HG03571 (cell line): Measurements from ENCODE around the gene CRIM1.
A peak's percentile ranks its signal among the peaks of the same experiment; 100 is the strongest.
"Not testable (repeated sequence)": the region's sequence is repeated elsewhere in the genome, so short reads cannot be mapped to it uniquely, and the experiment has no call there.

Experiments used
- ATAC-seq: cut with Tn5 transposase; IDR thresholded peaks from one replicate; pipeline ENCODE4 v1.9.1; 2021; ENCODE audit not compliant: unreplicated experiment

The CRIM1 gene

GRCh38 chr2:36352701-36353100 is 2.9 kb upstream of the CRIM1 start:
- ATAC-seq, result no peak

GRCh38 chr2:36354811-36355150 is 797 bp upstream of the CRIM1 start:
- no peak for ATAC-seq

GRCh38 chr2:36355890-36356297 is 316 bp downstream of the CRIM1 start:
- peak; percentile 25 for ATAC-seq

- peak; percentile 0 for ATAC-seq
Observed at GRCh38 chr2:36356298-36356989, 866 bp downstream of the CRIM1 start.

GRCh38 chr2:36356990-36357846 is 1.6 kb downstream of the CRIM1 start:
- ATAC-seq, result peak; percentile 20

GRCh38 chr2:36357847-36358659 is 2.5 kb downstream of the CRIM1 start:
- ATAC-seq, result no peak

GRCh38 chr2:36359067-36359466 is 3.5 kb downstream of the CRIM1 start:
- ATAC-seq, result no peak

- ATAC-seq, result no peak
Observed at GRCh38 chr2:36360063-36360462, 4.5 kb downstream of the CRIM1 start.

- no peak for ATAC-seq
Observed at GRCh38 chr2:36360834-36361233, 5.3 kb downstream of the CRIM1 start.

- ATAC-seq, result no peak
Observed at GRCh38 chr2:36361396-36361795, 5.8 kb downstream of the CRIM1 start.

GRCh38 chr2:36362291-36362690 is 6.7 kb downstream of the CRIM1 start:
- no peak for ATAC-seq

- ATAC-seq, result not testable (repeated sequence)
Observed at GRCh38 chr2:36363085-36363484, 7.5 kb downstream of the CRIM1 start.

GRCh38 chr2:36366491-36367120 is 11.0 kb downstream of the CRIM1 start:
- no peak for ATAC-seq

GRCh38 chr2:36367486-36367885 is 11.9 kb downstream of the CRIM1 start:
- no peak for ATAC-seq

GRCh38 chr2:36367895-36368353 is 12.3 kb downstream of the CRIM1 start:
- ATAC-seq, result no peak

GRCh38 chr2:36368438-36368837 is 12.9 kb downstream of the CRIM1 start:
- no peak for ATAC-seq

- ATAC-seq, result no peak
Observed at GRCh38 chr2:36369163-36369562, 13.6 kb downstream of the CRIM1 start.

GRCh38 chr2:36369716-36370115 is 14.1 kb downstream of the CRIM1 start:
- ATAC-seq, result no peak

- no peak for ATAC-seq
Observed at GRCh38 chr2:36370281-36370680, 14.7 kb downstream of the CRIM1 start.

- no peak for ATAC-seq
Observed at GRCh38 chr2:36371070-36371874, 15.7 kb downstream of the CRIM1 start.
